ENCODE data around the gene INSC.

The INSC gene

GRCh38 chr11:15108592-15109130 lies 6.1 kb upstream of the INSC start:
- no peak for DNase-seq (ENCODE audit: low read depth, low spot score)

- no peak for DNase-seq (ENCODE audit: low read depth, low spot score)
These were observed 5.1 kb upstream of the INSC start for GRCh38 chr11:15109602-15110001.

- no peak for DNase-seq (ENCODE audit: low read depth, low spot score)
These were observed 3.5 kb upstream of the INSC start for GRCh38 chr11:15111215-15111614.

- no peak for DNase-seq (ENCODE audit: low read depth, low spot score)
These were observed 2.6 kb upstream of the INSC start for GRCh38 chr11:15112131-15112541.

GRCh38 chr11:15113381-15113780 lies 1.3 kb upstream of the INSC start:
- DNase-seq (ENCODE audit: low read depth, low spot score) = no peak

GRCh38 chr11:15115686-15116085 lies 963 bp downstream of the INSC start:
- no peak for DNase-seq (ENCODE audit: low read depth, low spot score)

GRCh38 chr11:15117751-15118150 lies 3.0 kb downstream of the INSC start:
- DNase-seq (ENCODE audit: low read depth, low spot score) = no peak

- DNase-seq (ENCODE audit: low read depth, low spot score) = no peak
These were observed 3.7 kb downstream of the INSC start for GRCh38 chr11:15118431-15118830.

GRCh38 chr11:15119352-15119751 lies 4.6 kb downstream of the INSC start:
- no peak for DNase-seq (ENCODE audit: low read depth, low spot score)

- DNase-seq (ENCODE audit: low read depth, low spot score) = no peak
These were observed 5.1 kb downstream of the INSC start for GRCh38 chr11:15119826-15120225.

GRCh38 chr11:15123849-15124248 lies 9.1 kb downstream of the INSC start:
- no peak for DNase-seq (ENCODE audit: low read depth, low spot score)

- DNase-seq (ENCODE audit: low read depth, low spot score) = no peak
These were observed 9.8 kb downstream of the INSC start for GRCh38 chr11:15124528-15124927.

GRCh38 chr11:15127341-15127740 lies 12.6 kb downstream of the INSC start:
- DNase-seq (ENCODE audit: low read depth, low spot score) = peak; percentile 22

- DNase-seq (ENCODE audit: low read depth, low spot score) = no peak
These were observed 13.9 kb downstream of the INSC start for GRCh38 chr11:15128621-15129020.

- DNase-seq (ENCODE audit: low read depth, low spot score) = no peak
These were observed 21.4 kb downstream of the INSC start for GRCh38 chr11:15136166-15136565.

- DNase-seq (ENCODE audit: low read depth, low spot score) = no peak
These were observed 24.5 kb downstream of the INSC start for GRCh38 chr11:15139096-15139770.

GRCh38 chr11:15139958-15140659 lies 25.4 kb downstream of the INSC start:
- no peak for DNase-seq (ENCODE audit: low read depth, low spot score)

- DNase-seq (ENCODE audit: low read depth, low spot score) = no peak
These were observed 26.7 kb downstream of the INSC start for GRCh38 chr11:15141381-15141780.

GRCh38 chr11:15142838-15143237 lies 28.1 kb downstream of the INSC start:
- no peak for DNase-seq (ENCODE audit: low read depth, low spot score)

- no peak for DNase-seq (ENCODE audit: low read depth, low spot score)
These were observed 29.1 kb downstream of the INSC start for GRCh38 chr11:15143855-15144254.

GRCh38 chr11:15144347-15144746 lies 29.6 kb downstream of the INSC start:
- no peak for DNase-seq (ENCODE audit: low read depth, low spot score)

- DNase-seq (ENCODE audit: low read depth, low spot score) = no peak
These were observed 30.4 kb downstream of the INSC start for GRCh38 chr11:15145151-15145550.

- no peak for DNase-seq (ENCODE audit: low read depth, low spot score)
These were observed 30.9 kb downstream of the INSC start for GRCh38 chr11:15145615-15146014.

Data from brain pericyte (primary cell).